DMS114 treated with DMSO at 0.1 percent for 48 hours (cell line): ENCODE measurements around the gene PLP2.

ENCODE experiments used
- DNase-seq: peaks from one replicate; lab custom pipeline; 2025; ENCODE audit not compliant: unreplicated experiment; lab: John Stamatoyannopoulos, UW

Gene PLP2

DNA sequence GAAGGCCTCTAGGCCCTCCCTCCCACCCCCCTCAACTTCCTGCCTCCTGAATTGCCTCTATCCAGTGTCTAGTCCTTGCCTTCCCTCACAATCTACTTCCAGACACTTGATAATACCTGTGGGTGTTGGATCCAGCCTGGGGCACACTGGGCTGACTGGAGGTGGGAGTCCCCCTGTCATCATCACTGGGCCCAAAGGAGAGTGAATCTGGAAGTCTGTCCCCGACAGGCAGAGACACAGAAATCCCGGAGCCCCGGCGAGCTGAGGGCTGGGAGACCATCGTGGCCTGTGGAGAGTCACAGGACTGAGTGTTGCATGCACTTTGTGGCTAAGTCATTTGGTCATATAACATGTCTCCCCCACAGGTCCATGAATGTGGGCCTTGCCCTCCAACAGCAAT lies 36.7 kb downstream of the PLP2 start:
- DNase-seq, result no peak

DNA sequence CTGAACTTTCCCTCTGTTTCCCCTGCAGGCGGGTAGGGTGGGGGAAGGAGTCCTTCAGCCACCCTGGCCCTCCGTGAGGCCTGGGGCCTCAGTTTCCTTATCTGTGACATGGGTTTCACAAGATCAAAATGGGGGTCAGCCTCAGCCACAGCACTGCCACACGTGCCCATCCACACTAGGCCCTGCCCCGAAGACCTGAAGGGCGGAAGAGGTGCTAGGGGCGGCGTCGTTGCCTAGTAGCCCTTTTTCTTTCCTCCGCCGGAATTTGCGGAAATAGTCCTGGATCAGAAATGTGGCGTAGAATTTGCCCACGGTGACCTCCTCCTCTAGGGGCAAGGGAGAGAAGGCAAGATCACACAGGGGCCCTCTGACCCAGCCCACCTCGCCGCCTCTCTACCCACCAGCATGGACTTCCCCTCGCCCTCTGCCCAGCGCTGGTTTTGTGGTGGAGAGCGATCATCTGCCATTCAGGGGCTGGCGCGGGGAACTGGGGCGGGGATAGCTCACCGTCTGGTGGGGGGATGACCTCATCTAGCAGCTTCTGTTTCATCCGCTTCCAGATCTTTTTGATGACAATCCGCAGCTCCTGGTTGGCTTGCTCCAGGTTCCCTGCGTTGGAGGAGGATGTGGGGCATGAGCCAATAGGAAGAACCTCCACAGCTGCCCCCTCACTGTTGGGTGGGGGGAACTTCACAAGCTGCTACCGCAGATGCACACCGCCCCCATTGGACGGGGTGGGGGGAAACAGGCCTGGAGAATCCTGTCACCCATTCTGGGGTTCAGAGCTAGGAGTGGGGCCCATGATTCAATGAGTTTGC lies 37.9 kb downstream of the PLP2 start:
- no peak for DNase-seq

DNA sequence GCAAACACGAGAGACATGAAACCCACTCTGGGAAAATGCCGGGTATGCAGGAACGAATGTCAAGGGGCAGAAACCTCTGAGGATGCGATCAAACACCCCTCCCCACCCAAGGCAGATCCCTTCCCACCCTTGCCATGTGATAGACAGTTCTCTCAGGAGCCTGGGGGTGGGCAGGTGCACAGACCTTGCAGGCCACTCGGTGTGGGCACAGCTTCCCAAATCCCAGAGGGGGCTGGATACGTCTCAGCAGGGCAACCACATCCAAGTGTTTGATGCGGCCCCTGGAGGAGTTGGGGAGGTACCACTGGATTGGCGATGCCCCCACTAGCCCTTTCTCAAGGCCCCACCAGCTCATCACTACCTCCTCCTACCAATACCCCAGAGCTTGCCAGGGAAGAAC lies 38.7 kb downstream of the PLP2 start:
- DNase-seq, result no peak

DNA sequence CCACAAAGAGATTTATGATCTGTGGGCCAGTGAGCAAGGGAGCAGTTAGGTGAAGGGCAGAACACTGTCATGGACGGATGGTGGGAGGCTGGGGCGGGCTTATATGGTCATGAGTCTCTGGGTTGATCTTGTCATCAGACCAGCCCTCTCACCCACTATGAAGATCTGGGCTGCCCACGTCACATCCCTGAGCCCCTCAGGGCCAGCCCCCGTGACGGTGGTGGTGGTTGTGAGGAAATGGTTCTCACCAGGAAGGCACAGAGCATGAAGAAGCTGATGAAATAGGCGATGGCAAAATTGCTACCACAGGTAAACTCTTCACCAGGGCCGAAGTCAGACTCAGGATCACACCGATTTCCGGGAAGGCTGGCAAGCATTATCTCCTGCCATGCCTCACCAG lies 39.4 kb downstream of the PLP2 start:
- no peak for DNase-seq

DNA sequence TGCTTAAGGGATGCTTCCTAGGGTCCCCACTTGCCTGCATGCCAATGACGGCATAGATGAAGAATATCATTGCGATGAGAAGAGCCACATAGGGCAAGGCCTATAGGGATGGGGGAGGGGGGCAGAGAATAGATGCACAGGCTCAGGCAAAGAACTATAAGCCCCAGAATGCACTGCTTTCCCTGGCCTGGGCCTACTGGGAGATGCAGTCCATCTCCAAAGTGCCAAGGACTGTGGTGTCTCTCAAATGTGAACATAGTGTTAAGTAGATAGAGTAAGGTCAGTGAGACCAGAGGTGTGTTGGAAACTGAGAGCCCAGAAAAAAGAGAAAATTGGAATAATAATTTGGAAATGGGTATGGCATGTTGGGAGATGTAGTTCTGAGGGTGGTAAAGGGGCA lies 40.5 kb downstream of the PLP2 start:
- DNase-seq, result no peak

DNA sequence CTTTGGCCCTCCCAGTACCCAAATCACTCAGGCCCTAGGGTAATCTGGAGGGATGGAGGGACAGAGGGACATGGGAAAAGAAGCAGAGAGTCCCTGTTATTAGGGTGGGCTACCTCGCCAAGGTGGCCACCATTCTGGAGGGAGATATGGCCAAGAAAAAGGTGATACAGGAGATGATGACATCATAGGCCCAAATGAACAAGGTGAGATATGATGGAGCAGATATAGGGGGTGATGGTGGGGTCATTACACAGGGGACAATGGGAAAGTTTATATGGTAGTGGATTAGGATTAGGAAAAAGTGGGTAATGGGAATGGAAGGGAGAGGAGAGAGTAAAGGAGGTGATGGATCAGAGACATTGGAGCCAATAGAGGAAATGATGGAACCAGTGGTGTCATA lies 41.2 kb downstream of the PLP2 start:
- no peak for DNase-seq

DNA sequence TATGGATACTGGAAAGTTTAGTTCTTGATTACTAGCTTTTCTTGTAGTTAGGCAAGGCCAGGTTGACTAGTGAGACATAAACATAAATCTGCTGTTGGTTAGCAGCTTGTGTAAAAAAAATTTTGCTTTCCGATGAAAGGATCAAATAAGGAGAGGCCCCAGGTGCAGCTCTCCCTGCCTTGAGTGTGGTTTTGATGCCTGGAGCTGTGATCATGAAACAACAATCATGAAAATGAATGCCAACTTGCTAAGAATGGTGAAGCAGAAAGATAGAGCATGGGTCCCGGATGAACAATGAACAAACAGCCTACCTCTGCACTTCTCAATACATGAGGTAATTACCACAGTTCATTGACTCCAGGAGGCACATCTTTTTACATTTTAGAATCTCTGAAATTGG lies 42.7 kb downstream of the PLP2 start:
- no peak for DNase-seq

DNA sequence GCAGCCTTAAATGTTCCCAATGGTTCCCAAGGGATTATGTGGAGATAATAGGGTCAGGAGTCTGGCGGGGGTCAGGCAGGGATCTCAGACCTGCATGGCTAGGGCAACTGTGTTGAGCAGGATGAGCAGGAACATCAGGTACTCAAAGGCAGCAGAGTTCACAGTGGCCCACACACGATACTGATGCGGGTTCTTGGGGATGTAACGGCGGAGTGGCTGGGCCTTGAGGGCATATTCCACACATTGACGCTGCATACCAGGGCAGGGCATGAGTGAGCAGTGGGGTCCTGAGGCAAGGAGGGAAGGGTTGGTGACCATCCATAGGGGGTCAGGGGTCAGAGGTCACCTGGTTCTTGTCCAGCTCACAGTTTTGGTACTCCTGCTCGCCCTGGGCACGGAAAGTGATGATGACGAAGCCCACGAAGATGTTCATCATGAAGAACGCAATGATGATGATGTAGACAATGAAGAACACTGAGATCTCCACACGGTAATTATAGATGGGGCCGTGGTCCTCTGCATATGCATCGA lies 43.4 kb downstream of the PLP2 start:
- DNase-seq, result no peak

DNA sequence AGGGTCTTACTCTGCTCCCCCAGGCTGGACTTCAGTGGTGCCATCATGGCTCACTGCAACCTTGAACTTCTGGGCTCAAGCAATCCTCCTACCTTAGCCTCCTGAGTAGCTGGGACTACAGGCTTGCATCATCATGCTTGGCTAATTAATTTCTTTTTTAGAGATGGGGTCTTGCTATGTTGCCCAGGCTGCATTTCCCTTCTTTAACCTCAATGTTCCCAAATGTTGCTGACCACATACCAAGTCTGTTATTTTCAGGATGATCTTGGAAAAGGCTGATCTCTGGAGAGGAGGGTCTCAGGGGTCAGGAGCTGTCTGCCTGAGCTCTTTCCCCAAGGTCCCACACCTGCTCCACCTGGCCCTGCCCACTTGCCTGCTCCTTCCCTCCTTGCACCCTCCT lies 48.4 kb downstream of the PLP2 start:
- no peak for DNase-seq

DNA sequence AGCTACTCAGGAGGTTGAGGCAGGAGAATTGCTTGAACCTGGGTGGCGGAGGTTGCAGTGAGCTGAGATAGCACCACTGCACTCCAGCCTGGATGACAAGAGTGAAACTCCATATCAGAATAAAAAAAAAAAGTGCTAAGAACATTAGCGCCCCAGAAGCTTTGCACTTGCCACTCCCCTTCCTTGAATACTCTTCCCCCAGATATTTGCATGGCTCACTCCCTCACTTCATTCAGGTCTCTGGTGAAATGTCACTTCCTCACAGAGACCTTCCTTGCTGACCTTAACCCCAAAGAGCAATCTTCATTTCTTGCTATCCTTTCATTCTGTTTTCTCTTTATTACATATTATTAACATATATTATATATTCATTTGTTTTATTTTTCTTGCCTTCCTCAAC lies 50.2 kb downstream of the PLP2 start:
- DNase-seq, result no peak
